Measurements from ENCODE around the gene AACS. TPM values are rescaled to one million over a fixed set of nuclear protein-coding genes. Genes with fewer than 3 reads are reported as not detected.

Gene AACS
- total RNA-seq, 2 experiments from 2014 or later: 19.4 to 19.5 TPM

GRCh38 chr12:125172231-125172850 is 107.1 kb downstream of the AACS start:
- ChIA-PET POLR2A (no interaction called here), CTCF (no interaction called here)

GRCh38 chr12:125175576-125175975 is 110.3 kb downstream of the AACS start:
- CTCF ChIA-PET: no interaction called here
- POLR2A ChIA-PET: no interaction called here

- CTCF ChIA-PET: no interaction called here
- POLR2A ChIA-PET: no interaction called here
These were observed 113.0 kb downstream of the AACS start for GRCh38 chr12:125178222-125178621.

GRCh38 chr12:125180144-125180543 is 114.9 kb downstream of the AACS start:
- CTCF ChIA-PET: no interaction called here
- POLR2A ChIA-PET: no interaction called here

GRCh38 chr12:125181107-125181506 is 115.9 kb downstream of the AACS start:
- ChIA-PET CTCF (no interaction called here), POLR2A (no interaction called here)

- ChIA-PET CTCF (interaction anchor here (0.6 to 1.7 kb wide), 9 partner anchors 10 to 1691 kb away, joined by 3 to 9 read pairs (median 4); no protein-coding TSS in a partner anchor), POLR2A (no interaction called here)
These were observed 118.2 kb downstream of the AACS start for GRCh38 chr12:125183187-125184067.

GRCh38 chr12:125184213-125184967 is 119.2 kb downstream of the AACS start:
- POLR2A ChIA-PET: no interaction called here

GRCh38 chr12:125185311-125185739 is 120.1 kb downstream of the AACS start:
- CTCF ChIA-PET: interaction anchor here (1.0 kb wide), 1 partner anchor 218 kb away, joined by 3 read pairs; no protein-coding TSS in a partner anchor

More at GRCh38 chr12:125184213-125184967, 119.2 kb downstream of the AACS start:
- CTCF ChIA-PET: interaction anchor here (1.0 to 1.7 kb wide), 3 partner anchors 14 to 219 kb away, joined by 3 to 9 read pairs (median 3); no protein-coding TSS in a partner anchor

GRCh38 chr12:125185740-125186470 is 120.7 kb downstream of the AACS start, which contains the start of gene TMEM132B:
TMEM132B (plus strand) TSS chr12:125186386.
- CTCF ChIA-PET: interaction anchor here (0.6 kb wide), 1 partner anchor 207 kb away, joined by 3 read pairs; no protein-coding TSS in a partner anchor
- POLR2A ChIA-PET: no interaction called here

More at GRCh38 chr12:125185311-125185739, 120.1 kb downstream of the AACS start:
- POLR2A ChIA-PET: no interaction called here

GRCh38 chr12:125186471-125187147 is 121.4 kb downstream of the AACS start:
- CTCF ChIA-PET: interaction anchor here (0.6 kb wide), 1 partner anchor 208 kb away, joined by 3 read pairs; no protein-coding TSS in a partner anchor
- POLR2A ChIA-PET: no interaction called here

GRCh38 chr12:125187148-125187745 is 122.0 kb downstream of the AACS start:
- ChIA-PET CTCF (no interaction called here), POLR2A (no interaction called here)

GRCh38 chr12:125187780-125188741 is 122.8 kb downstream of the AACS start:
- ChIA-PET CTCF (no interaction called here), POLR2A (no interaction called here)

- ChIA-PET POLR2A (no interaction called here), CTCF (no interaction called here)
These were observed 123.8 kb downstream of the AACS start for GRCh38 chr12:125189015-125189414.

GRCh38 chr12:125189502-125189901 is 124.3 kb downstream of the AACS start:
- ChIA-PET CTCF (no interaction called here), POLR2A (no interaction called here)

GRCh38 chr12:125191361-125192087 is 126.3 kb downstream of the AACS start:
- CTCF ChIA-PET: no interaction called here
- POLR2A ChIA-PET: no interaction called here

- POLR2A ChIA-PET: no interaction called here
- CTCF ChIA-PET: no interaction called here
These were observed 127.5 kb downstream of the AACS start for GRCh38 chr12:125192690-125193221.

Data from activated CD8-positive, alpha-beta memory T cell treated with anti-CD3 and anti-CD28 coated beads for 36 hours (primary cell).